Fibroblast of upper back skin (primary cell): ENCODE data around the gene PFKP.

Source experiments
- DNase-seq: peaks from one replicate; pipeline ENCODE4 v3.0.0-alpha.2; 2013

The PFKP gene

GRCh38 chr10:3136763-3137611 is 69.6 kb downstream of the PFKP start:
- DNase-seq = peak; percentile 76

- no peak for DNase-seq
These were observed 70.8 kb downstream of the PFKP start for GRCh38 chr10:3137958-3138726.

- DNase-seq = no peak
These were observed 72.0 kb downstream of the PFKP start for GRCh38 chr10:3139216-3139910.

GRCh38 chr10:3140280-3140679 is 72.9 kb downstream of the PFKP start:
- no peak for DNase-seq

GRCh38 chr10:3141351-3142005 is 74.1 kb downstream of the PFKP start:
- peak; percentile 20 for DNase-seq

- DNase-seq = peak; percentile 6
These were observed 75.0 kb downstream of the PFKP start for GRCh38 chr10:3142146-3142875.

GRCh38 chr10:3143366-3143765 is 76.0 kb downstream of the PFKP start:
- no peak for DNase-seq

- DNase-seq = no peak
These were observed 76.6 kb downstream of the PFKP start for GRCh38 chr10:3143791-3144434.

- no peak for DNase-seq
These were observed 78.0 kb downstream of the PFKP start for GRCh38 chr10:3145366-3145765.

GRCh38 chr10:3146289-3146688 is 78.9 kb downstream of the PFKP start:
- no peak for DNase-seq

GRCh38 chr10:3147117-3147820 is 79.9 kb downstream of the PFKP start:
- no peak for DNase-seq

GRCh38 chr10:3148041-3148440 is 80.7 kb downstream of the PFKP start:
- no peak for DNase-seq

GRCh38 chr10:3148994-3149393 is 81.6 kb downstream of the PFKP start:
- no peak for DNase-seq

GRCh38 chr10:3149918-3150317 is 82.6 kb downstream of the PFKP start:
- no peak for DNase-seq

GRCh38 chr10:3150366-3150765 is 83.0 kb downstream of the PFKP start:
- no peak for DNase-seq

GRCh38 chr10:3150961-3151360 is 83.6 kb downstream of the PFKP start:
- DNase-seq = no peak

- no peak for DNase-seq
These were observed 84.7 kb downstream of the PFKP start for GRCh38 chr10:3151889-3152565.

GRCh38 chr10:3152566-3152935 is 85.2 kb downstream of the PFKP start:
- DNase-seq = no peak

- no peak for DNase-seq
These were observed 87.3 kb downstream of the PFKP start for GRCh38 chr10:3154666-3155065.

GRCh38 chr10:3159152-3159551 is 91.8 kb downstream of the PFKP start:
- DNase-seq = no peak

- no peak for DNase-seq
These were observed 95.2 kb downstream of the PFKP start for GRCh38 chr10:3162533-3162932.
